Activated naive CD8-positive, alpha-beta T cell treated with anti-CD3 and anti-CD28 coated beads for 36 hours (primary cell): Measurements from ENCODE around the gene WDFY2. TPM values are rescaled to one million over a fixed set of nuclear protein-coding genes. Genes with fewer than 3 reads are reported as not detected.
A peak's percentile ranks its signal among the peaks of the same experiment; 100 is the strongest.

ENCODE experiments used
- DNase-seq: peaks from one replicate; pipeline ENCODE4 v3.0.0; 2021
- H3K27ac Mint-ChIP-seq: one replicate; pipeline ENCODE4 v1.8.0; 2022; ENCODE audit warnings: mild to moderate bottlenecking, moderate library complexity, mixed read lengths
- H3K27me3 Mint-ChIP-seq: one replicate; pipeline ENCODE4 v1.8.0; 2022; ENCODE audit warnings: mild to moderate bottlenecking, mixed read lengths
- H3K36me3 Mint-ChIP-seq: one replicate; pipeline ENCODE4 v1.8.0; 2021; ENCODE audit warnings: mild to moderate bottlenecking, mixed read lengths
- H3K4me1 Mint-ChIP-seq: one replicate; pipeline ENCODE4 v1.8.0; 2021; ENCODE audit warnings: mixed read lengths
- H3K4me3 Mint-ChIP-seq: one replicate; pipeline ENCODE4 v1.8.0; 2022; ENCODE audit warnings: mild to moderate bottlenecking, moderate library complexity, mixed read lengths
- H3K9me3 Mint-ChIP-seq: one replicate; pipeline ENCODE4 v1.8.0; 2022; ENCODE audit warnings: mixed read lengths
- total RNA-seq, 2 experiments: library from RNA; stranded (reverse); gene quantifications; one replicate each; pipeline ENCODE4 v1.2.3, GENCODE V29; 2021

The WDFY2 gene
- total RNA-seq, 2 experiments from 2014 or later = 6.0 to 7.9 TPM

GRCh38 chr13:51805925-51806324 is 221.7 kb downstream of the WDFY2 start:
- Mint-ChIP-seq H3K27me3 (no peaks in the 10 kb centered on the region), H3K9me3 (peaks cover 2% of the 10 kb centered on the region), H3K36me3 (peaks cover 43% of the 10 kb centered on the region), H3K4me1 (peaks cover 55% of the 10 kb centered on the region), H3K4me3 (peak overlapping the region; percentile 95), H3K27ac (peak overlapping the region; percentile 98)
- DNase-seq = no peak

DNA sequence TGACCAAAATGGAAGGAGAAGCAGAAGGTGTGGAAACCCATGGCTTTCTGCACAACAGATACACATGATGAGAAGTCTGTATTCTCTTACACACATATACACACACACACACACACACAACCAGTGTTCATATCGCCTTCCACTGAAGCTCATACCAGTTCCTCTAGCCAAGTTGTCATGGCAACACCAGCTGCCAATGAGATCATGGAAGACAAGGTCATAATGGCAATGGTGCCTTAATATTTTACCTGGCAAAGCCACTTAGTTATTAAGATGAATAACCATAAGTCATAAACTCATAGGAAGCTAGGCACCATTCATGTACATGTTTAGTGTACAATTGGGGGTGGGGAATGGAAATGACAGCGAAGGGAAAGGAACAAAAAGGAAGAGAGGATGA is 222.3 kb downstream of the WDFY2 start:
- no peak for DNase-seq
- no peaks in the 10 kb centered on the region for H3K27me3 Mint-ChIP-seq
- H3K27ac Mint-ChIP-seq = peak overlapping the region; percentile 98
- H3K36me3 Mint-ChIP-seq = peaks cover 44% of the 10 kb centered on the region
- H3K9me3 Mint-ChIP-seq = peaks cover 2% of the 10 kb centered on the region
- peaks cover 54% of the 10 kb centered on the region for H3K4me1 Mint-ChIP-seq
- no peak overlapping the region for H3K4me3 Mint-ChIP-seq

GRCh38 chr13:51807041-51807440 is 222.8 kb downstream of the WDFY2 start:
- no peak overlapping the region for H3K4me3 Mint-ChIP-seq
- peaks cover 54% of the 10 kb centered on the region for H3K4me1 Mint-ChIP-seq
- H3K27me3 Mint-ChIP-seq = no peaks in the 10 kb centered on the region
- peaks cover 2% of the 10 kb centered on the region for H3K9me3 Mint-ChIP-seq
- no peak for DNase-seq
- peak overlapping the region; percentile 49 for H3K27ac Mint-ChIP-seq
- peaks cover 44% of the 10 kb centered on the region for H3K36me3 Mint-ChIP-seq

DNA sequence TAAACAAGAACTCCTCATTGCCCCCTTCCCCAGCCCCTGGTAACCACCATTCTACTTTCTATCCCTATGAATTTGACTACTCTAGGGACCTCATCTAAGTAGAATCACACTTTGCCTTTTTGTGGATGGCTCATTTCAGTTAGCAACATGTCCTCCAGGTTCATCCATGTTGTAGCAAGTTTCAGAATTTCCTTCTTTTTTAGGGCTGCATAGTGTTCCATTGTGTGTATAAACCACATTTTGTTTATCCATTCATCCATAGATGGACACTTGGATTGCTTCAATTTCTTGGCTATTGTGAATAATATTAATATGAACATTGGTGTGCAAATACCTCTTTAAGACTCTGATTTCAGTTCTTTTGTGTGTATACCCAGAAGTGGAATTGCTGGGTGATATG is 224.5 kb downstream of the WDFY2 start:
- no peak overlapping the region for H3K4me3 Mint-ChIP-seq
- H3K9me3 Mint-ChIP-seq = peaks cover 2% of the 10 kb centered on the region
- H3K27ac Mint-ChIP-seq = peak overlapping the region; percentile 46
- peaks cover 41% of the 10 kb centered on the region for H3K36me3 Mint-ChIP-seq
- H3K4me1 Mint-ChIP-seq = peaks cover 50% of the 10 kb centered on the region
- DNase-seq = no peak
- H3K27me3 Mint-ChIP-seq = no peaks in the 10 kb centered on the region

GRCh38 chr13:51811046-51811445 is 226.8 kb downstream of the WDFY2 start:
- H3K27me3 Mint-ChIP-seq = no peaks in the 10 kb centered on the region
- H3K27ac Mint-ChIP-seq = peak overlapping the region; percentile 56
- peaks cover 24% of the 10 kb centered on the region for H3K36me3 Mint-ChIP-seq
- no peak for DNase-seq
- H3K4me1 Mint-ChIP-seq = peaks cover 54% of the 10 kb centered on the region
- peaks cover 2% of the 10 kb centered on the region for H3K9me3 Mint-ChIP-seq
- H3K4me3 Mint-ChIP-seq = no peak overlapping the region

DNA sequence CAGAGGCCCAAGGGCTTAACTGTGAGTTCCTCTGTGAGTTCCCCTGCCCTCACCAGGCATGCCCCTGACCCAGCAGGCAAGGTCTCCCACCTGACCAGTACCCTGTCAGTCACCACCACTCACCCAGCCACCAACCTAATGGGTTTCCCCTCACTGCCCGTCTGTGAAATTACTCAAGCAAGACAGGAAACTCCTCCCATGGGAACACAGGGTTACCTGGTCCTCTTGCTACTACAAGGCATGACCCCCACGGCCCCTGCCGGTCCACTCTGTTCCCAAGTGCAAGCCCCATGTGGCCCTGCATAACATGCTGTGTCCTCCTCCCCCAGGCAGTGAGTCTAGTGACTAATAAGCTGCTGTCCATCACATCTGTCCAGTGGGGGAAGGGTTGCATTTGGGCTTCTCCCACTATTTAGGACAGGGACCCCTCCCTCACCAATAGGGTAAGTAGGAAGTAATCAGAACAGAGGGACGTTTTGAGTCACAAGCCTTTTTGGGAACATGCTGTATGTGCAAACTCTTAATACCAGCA is 227.7 kb downstream of the WDFY2 start:
- Mint-ChIP-seq H3K36me3 (peaks cover 18% of the 10 kb centered on the region), H3K4me1 (peaks cover 55% of the 10 kb centered on the region)
- no peak for DNase-seq

DNA sequence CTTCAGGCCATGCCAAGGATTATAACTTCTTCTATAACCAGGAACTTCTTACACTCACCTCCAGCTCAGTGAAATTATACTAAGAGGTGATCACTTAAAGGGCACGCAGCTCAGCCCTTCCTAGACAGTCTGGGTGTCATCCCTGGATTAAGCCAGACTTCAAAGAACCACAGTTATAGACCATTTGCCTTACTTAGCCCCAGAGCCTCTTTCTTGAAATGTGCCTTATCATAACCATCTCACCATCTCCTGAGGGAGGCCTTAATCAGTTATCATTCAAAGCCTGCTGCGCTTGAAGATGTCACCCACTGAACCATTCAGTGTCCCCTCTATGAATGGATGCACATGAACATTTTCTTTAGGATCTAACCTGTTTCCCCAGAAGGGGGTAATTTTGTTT is 229.8 kb downstream of the WDFY2 start:
- H3K4me1 Mint-ChIP-seq = peaks cover 68% of the 10 kb centered on the region

More for the DNA sequence above, 227.7 kb downstream of the WDFY2 start:
- Mint-ChIP-seq H3K9me3 (peaks cover 2% of the 10 kb centered on the region), H3K27me3 (no peaks in the 10 kb centered on the region), H3K4me3 (no peak overlapping the region), H3K27ac (peak overlapping the region; percentile 56)

DNA sequence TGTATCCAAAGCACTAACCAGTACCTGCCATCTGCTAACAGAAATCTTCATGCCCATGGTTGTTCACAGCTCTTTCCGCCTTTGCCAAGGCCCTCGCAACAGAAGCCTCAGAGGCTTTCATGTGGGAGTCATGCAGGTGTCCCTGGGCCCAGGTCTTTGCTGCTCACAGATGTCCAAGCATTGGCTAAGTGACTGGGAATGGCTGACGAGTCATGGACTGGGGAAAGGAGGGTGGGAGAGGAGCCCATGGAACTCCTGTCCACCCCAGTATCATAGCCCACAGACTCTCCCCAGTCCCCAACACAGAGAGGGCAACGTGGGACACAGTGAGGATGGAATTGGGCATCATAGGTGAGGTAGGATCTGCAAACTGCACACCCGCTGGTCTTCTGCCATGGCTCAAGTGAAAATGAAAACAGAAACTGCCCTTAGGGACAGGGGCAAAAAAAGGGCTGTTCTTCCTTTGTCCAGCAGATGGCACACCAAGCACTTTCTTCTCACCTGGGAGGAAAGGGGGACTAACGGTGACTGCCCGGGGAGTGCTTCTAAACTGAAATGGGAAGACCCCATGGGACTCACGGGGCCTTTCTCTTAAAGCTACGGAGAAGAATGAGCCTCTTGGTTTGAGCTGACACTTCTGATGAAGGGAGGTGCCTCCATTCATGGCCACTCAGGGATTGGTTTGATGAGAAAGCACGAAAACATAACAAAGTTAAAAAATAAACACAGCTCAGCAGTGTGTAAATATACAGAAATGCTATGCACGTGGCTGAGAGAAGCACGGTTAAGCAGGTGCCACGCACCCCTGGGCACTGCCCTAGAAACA is 230.8 kb downstream of the WDFY2 start:
- Mint-ChIP-seq H3K27ac (peak overlapping the region; percentile 98), H3K9me3 (no peaks in the 10 kb centered on the region), H3K27me3 (no peaks in the 10 kb centered on the region), H3K4me1 (peaks cover 74% of the 10 kb centered on the region), H3K36me3 (peaks cover 3% of the 10 kb centered on the region), H3K4me3 (peak overlapping the region; percentile 57)
- peak; percentile 74 for DNase-seq

More for the DNA sequence above, 229.8 kb downstream of the WDFY2 start:
- no peaks in the 10 kb centered on the region for H3K9me3 Mint-ChIP-seq
- H3K4me3 Mint-ChIP-seq = no peak overlapping the region
- H3K27ac Mint-ChIP-seq = peak overlapping the region; percentile 98
- peaks cover 12% of the 10 kb centered on the region for H3K36me3 Mint-ChIP-seq
- no peak for DNase-seq
- no peaks in the 10 kb centered on the region for H3K27me3 Mint-ChIP-seq

- no peaks in the 10 kb centered on the region for H3K9me3 Mint-ChIP-seq
- H3K4me3 Mint-ChIP-seq = peak overlapping the region; percentile 57
- no peak for DNase-seq
- H3K27ac Mint-ChIP-seq = peak overlapping the region; percentile 98
- H3K4me1 Mint-ChIP-seq = peaks cover 82% of the 10 kb centered on the region
- H3K27me3 Mint-ChIP-seq = no peaks in the 10 kb centered on the region
- H3K36me3 Mint-ChIP-seq = peaks cover 3% of the 10 kb centered on the region
Observed at GRCh38 chr13:51815848-51816247, 231.6 kb downstream of the WDFY2 start.

GRCh38 chr13:51816604-51817249 is 232.5 kb downstream of the WDFY2 start:
- Mint-ChIP-seq H3K27me3 (no peaks in the 10 kb centered on the region), H3K4me3 (no peak overlapping the region), H3K4me1 (peaks cover 85% of the 10 kb centered on the region), H3K9me3 (no peaks in the 10 kb centered on the region), H3K36me3 (peaks cover 1% of the 10 kb centered on the region), H3K27ac (peak overlapping the region; percentile 98)
- DNase-seq = no peak

Other genes starting within 250 kb of the WDFY2 start
- gene SERPINE3, start 244.8 kb upstream of the WDFY2 start, total RNA-seq = not detected
- gene INTS6, start 131.4 kb upstream of the WDFY2 start, total RNA-seq = 10 to 100 TPM; 42.6 to 44.5 TPM
- gene DHRS12, start 219.7 kb downstream of the WDFY2 start, total RNA-seq = 1 to 10 TPM; 9.7 to 9.9 TPM